ENCODE data around the gene VPS8.

DNA sequence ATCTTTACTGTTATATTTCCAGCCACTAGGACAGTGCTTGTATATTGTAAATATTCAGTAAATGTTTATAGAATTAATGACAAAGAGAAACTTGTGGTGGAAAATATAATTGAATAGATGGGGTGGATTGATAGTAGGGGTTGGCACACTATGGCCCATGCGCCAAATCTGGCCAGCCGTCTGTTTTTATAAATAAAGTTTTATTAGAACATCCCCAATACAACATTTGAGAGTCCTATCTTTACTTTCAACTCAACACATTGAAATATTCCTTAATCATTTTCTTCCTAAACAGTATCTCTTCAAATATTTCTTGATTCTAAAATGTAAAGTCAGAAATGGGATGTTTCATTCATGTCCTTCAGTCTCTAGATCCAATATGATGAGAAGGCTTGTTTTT lies 45.1 kb downstream of the VPS8 start:
- TF ChIP-seq, protein P1, sequence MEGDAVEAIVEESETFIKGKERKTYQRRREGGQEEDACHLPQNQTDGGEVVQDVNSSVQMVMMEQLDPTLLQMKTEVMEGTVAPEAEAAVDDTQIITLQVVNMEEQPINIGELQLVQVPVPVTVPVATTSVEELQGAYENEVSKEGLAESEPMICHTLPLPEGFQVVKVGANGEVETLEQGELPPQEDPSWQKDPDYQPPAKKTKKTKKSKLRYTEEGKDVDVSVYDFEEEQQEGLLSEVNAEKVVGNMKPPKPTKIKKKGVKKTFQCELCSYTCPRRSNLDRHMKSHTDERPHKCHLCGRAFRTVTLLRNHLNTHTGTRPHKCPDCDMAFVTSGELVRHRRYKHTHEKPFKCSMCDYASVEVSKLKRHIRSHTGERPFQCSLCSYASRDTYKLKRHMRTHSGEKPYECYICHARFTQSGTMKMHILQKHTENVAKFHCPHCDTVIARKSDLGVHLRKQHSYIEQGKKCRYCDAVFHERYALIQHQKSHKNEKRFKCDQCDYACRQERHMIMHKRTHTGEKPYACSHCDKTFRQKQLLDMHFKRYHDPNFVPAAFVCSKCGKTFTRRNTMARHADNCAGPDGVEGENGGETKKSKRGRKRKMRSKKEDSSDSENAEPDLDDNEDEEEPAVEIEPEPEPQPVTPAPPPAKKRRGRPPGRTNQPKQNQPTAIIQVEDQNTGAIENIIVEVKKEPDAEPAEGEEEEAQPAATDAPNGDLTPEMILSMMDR (IDR thresholded peaks at IDR 0.05), result no peak
- no peak for TF ChIP-seq POLR2A (IDR thresholded peaks at IDR 0.05)

Measured in heart left ventricle (tissue), 13 donors.